HEK293 (cell line): Measurements from ENCODE around the gene ALG5.

Source experiments
- BCL11A ChIP-seq: fragments of 450-650 bp; formaldehyde crosslinking; IDR thresholded peaks from 2 replicates; pipeline ENCODE4 v1.5.1; 2016; ENCODE audit warnings: low read depth, missing biosample characterization, missing genetic modification characterization
- CTCF ChIP-seq: fragments of 450-650 bp; formaldehyde crosslinking; IDR thresholded peaks from 2 replicates; pipeline ENCODE4 v1.5.1; 2016; ENCODE audit warnings: missing biosample characterization, missing genetic modification characterization
- HOXA7 ChIP-seq: sonication (generic); formaldehyde crosslinking; IDR thresholded peaks from 2 replicates; pipeline ENCODE4 v1.8.1; 2022; ENCODE audit warnings: missing genetic modification reagents, borderline replicate concordance
- RBAK ChIP-seq: fragments of 450-650 bp; formaldehyde crosslinking; IDR thresholded peaks from 2 replicates; pipeline ENCODE4 v1.5.1; 2016; ENCODE audit warnings: missing biosample characterization, missing genetic modification characterization
- SP2 ChIP-seq: fragments of 450-650 bp; formaldehyde crosslinking; IDR thresholded peaks from 2 replicates; pipeline ENCODE4 v1.5.1; 2016; ENCODE audit warnings: missing biosample characterization, missing genetic modification characterization
- TCF7L2 ChIP-seq: IDR thresholded peaks from 2 replicates; pipeline ENCODE4 v1.6.1; 2011; ENCODE audit warnings: low read depth, mild to moderate bottlenecking, inconsistent platforms, low read length, moderate library complexity, borderline replicate concordance
- ZNF274 ChIP-seq, 2 experiments: fragments of 200-500 bp in 1 of 2; fragments of 450-650 bp in 1 of 2; sonication (Bioruptor generic) in 1 of 2; formaldehyde crosslinking in 1 of 2; IDR thresholded peaks; 2 replicates each; pipeline versions ENCODE4 v1.5.1 to v1.6.1; 2014 to 2016; ENCODE audit warnings: borderline replicate concordance in 1 of 2, inconsistent platforms in 1 of 2, low read length in 1 of 2, missing biosample characterization in 1 of 2, missing genetic modification characterization in 1 of 2
- ZNF501 ChIP-seq: fragments of 450-650 bp; formaldehyde crosslinking; IDR thresholded peaks from 2 replicates; pipeline ENCODE4 v1.5.1; 2016; ENCODE audit warnings: missing biosample characterization, missing genetic modification characterization
- ZNF639 ChIP-seq: fragments of 450-650 bp; formaldehyde crosslinking; IDR thresholded peaks from 2 replicates; pipeline ENCODE4 v1.5.1; 2016; ENCODE audit warnings: missing biosample characterization, missing genetic modification characterization

GRCh38 chr13:36925603-36926002, 73.5 kb downstream of the ALG5 start:
- TF ChIP-seq CTCF (tag by site-specific recombination) (no peak), ZNF501 (tag by site-specific recombination) (no peak), TCF7L2 (no peak), RBAK (no peak), ZNF274 (IDR thresholded peaks at IDR 0.05; ENCODE audit: low read length) (no peak), ZNF274 (tag by site-specific recombination; IDR thresholded peaks at IDR 0.05; ENCODE audit: borderline replicate concordance) (no peak), SP2 (tag by site-specific recombination) (no peak), ZNF639 (tag by site-specific recombination) (no peak), BCL11A (tag by site-specific recombination) (no peak), HOXA7 (no peak)
